ENCODE data around the gene MYO1H. TPM values are rescaled to one million over a fixed set of nuclear protein-coding genes. Genes with fewer than 3 reads are reported as not detected.

The MYO1H gene
- total RNA-seq, 3 donors from 2014 or later (not counting 1 experiment from before 2014, with no cell fraction given), result not detected

DNA sequence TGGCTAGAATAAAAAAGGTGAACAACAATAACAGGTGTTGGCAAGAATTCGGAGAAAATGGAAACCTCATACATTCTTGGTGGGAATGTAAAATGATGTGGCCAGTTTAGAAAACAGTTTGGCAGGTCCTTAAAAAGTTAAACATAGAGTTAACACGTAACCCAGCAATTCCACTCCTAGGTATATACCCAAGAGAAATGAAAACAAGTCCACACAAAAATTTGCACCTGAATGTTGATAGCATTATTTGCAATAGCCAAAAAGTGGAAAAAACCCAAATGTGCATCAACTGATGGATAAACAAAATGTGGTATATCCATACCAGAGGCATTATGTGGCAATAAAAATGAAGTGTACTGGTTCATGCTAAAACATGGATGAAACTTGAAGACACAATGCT is 2.3 kb upstream of the MYO1H start:
- WGBS (ENCODE audit: insufficient coverage), result 78% methylated on average over 1 of the region's 2 CpGs
- no peaks in the 10 kb centered on the region for H3K36me3 ChIP-seq (ENCODE audit: control insufficient read depth, insufficient read depth, low read length)
- H3K27ac Mint-ChIP-seq, result no peak overlapping the region
- no peaks in the 10 kb centered on the region for H3K36me3 Mint-ChIP-seq
- no peaks in the 10 kb centered on the region for H3K9me3 ChIP-seq (ENCODE audit: control insufficient read depth, insufficient read depth, low read length)
- ATAC-seq (no peak), DNase-seq (no peak)
- H3K4me1 Mint-ChIP-seq, result no peaks in the 10 kb centered on the region
- H3K4me3 ChIP-seq (ENCODE audit: low read length), result no peak overlapping the region
- TF ChIP-seq, protein P1, sequence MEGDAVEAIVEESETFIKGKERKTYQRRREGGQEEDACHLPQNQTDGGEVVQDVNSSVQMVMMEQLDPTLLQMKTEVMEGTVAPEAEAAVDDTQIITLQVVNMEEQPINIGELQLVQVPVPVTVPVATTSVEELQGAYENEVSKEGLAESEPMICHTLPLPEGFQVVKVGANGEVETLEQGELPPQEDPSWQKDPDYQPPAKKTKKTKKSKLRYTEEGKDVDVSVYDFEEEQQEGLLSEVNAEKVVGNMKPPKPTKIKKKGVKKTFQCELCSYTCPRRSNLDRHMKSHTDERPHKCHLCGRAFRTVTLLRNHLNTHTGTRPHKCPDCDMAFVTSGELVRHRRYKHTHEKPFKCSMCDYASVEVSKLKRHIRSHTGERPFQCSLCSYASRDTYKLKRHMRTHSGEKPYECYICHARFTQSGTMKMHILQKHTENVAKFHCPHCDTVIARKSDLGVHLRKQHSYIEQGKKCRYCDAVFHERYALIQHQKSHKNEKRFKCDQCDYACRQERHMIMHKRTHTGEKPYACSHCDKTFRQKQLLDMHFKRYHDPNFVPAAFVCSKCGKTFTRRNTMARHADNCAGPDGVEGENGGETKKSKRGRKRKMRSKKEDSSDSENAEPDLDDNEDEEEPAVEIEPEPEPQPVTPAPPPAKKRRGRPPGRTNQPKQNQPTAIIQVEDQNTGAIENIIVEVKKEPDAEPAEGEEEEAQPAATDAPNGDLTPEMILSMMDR (IDR thresholded peaks at IDR 0.05), result no peak
- no peak overlapping the region for H3K27ac ChIP-seq (ENCODE audit: low read length)
- H3K4me3 Mint-ChIP-seq, result no peak overlapping the region
- H3K9me3 Mint-ChIP-seq, result no peaks in the 10 kb centered on the region
- H3K27me3 Mint-ChIP-seq (ENCODE audit: low read depth in 2 of 2), result peaks cover 4 to 21% of the 10 kb centered on the region in 2 donors
- H3K4me1 ChIP-seq (ENCODE audit: control insufficient read depth, insufficient read depth, low read length), result no peaks in the 10 kb centered on the region
- intact Hi-C loops (cut with micrococcal nuclease), result loop anchor here (5.0 kb wide), 1 partner anchor 47 kb away; no protein-coding TSS in a partner anchor
- no peaks in the 10 kb centered on the region for H3K27me3 ChIP-seq (ENCODE audit: control insufficient read depth, insufficient read depth, low read length)

DNA sequence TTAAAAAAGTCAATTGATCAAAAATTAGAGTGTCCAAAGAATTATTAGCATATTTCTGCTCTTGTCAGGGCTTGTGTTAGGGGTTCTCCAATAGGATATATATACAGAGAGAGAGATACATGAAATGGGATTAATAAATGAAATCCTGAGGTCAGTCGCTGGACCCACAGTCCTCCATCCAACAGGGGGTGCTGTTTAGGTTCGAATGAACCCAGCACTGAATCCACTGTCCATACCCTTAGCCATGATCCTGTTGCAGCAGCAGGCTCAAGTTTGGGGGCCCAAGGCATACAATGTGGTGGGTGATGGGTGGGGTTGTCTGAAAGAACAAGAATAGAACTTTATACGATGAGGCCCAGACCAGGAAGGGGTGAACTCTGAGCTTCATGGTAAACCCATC is 780 bp upstream of the MYO1H start:
- Mint-ChIP-seq H3K27me3 (ENCODE audit: low read depth in 2 of 2) (peaks cover 4 to 21% of the 10 kb centered on the region in 2 donors), H3K27ac (no peak overlapping the region), H3K9me3 (no peaks in the 10 kb centered on the region), H3K4me3 (no peak overlapping the region), H3K36me3 (no peaks in the 10 kb centered on the region), H3K4me1 (no peaks in the 10 kb centered on the region)
- WGBS (ENCODE audit: insufficient coverage), result 86% methylated on average over 3 of the region's 3 CpGs
- peak in 1 of 3 donors; percentile 44 for ATAC-seq
- H3K27me3 ChIP-seq (ENCODE audit: control insufficient read depth, insufficient read depth, low read length), result no peaks in the 10 kb centered on the region
- TF ChIP-seq, protein P1 (IDR thresholded peaks at IDR 0.05), result no peak
- H3K36me3 ChIP-seq (ENCODE audit: control insufficient read depth, insufficient read depth, low read length), result no peaks in the 10 kb centered on the region
- no peaks in the 10 kb centered on the region for H3K9me3 ChIP-seq (ENCODE audit: control insufficient read depth, insufficient read depth, low read length)
- intact Hi-C loops (cut with micrococcal nuclease), result loop anchor here (5.0 kb wide), 1 partner anchor 45 kb away; no protein-coding TSS in a partner anchor
- DNase-seq, result no peak
- H3K4me3 ChIP-seq (ENCODE audit: low read length), result no peak overlapping the region
- no peak overlapping the region for H3K27ac ChIP-seq (ENCODE audit: low read length)
- no peaks in the 10 kb centered on the region for H3K4me1 ChIP-seq (ENCODE audit: control insufficient read depth, insufficient read depth, low read length)

DNA sequence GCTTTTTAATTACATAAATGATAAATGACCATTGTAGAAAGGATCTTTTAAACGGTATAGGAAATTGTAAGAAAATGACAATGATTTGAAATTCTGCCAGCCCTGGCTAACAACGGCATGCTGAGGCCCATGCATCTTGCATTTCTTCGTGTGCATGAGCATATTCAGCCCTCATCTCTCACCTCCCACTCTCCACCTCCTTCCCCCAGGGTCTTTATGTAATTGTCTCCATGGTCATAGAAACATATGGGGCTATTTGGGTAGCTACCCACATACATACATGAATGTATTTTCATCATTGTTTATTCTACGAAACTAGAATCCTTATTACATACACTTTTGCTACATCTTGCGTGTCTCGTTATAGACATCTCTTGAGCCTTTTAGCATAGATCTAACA is 4.5 kb downstream of the MYO1H start:
- H3K9me3 ChIP-seq (ENCODE audit: control insufficient read depth, insufficient read depth, low read length), result no peaks in the 10 kb centered on the region
- no peaks in the 10 kb centered on the region for H3K36me3 ChIP-seq (ENCODE audit: control insufficient read depth, insufficient read depth, low read length)
- H3K9me3 Mint-ChIP-seq, result no peaks in the 10 kb centered on the region
- H3K27me3 ChIP-seq (ENCODE audit: control insufficient read depth, insufficient read depth, low read length), result no peaks in the 10 kb centered on the region
- no peaks in the 10 kb centered on the region for H3K4me1 Mint-ChIP-seq
- no peak overlapping the region for H3K4me3 Mint-ChIP-seq
- TF ChIP-seq, protein P1 (IDR thresholded peaks at IDR 0.05), result no peak
- no peak overlapping the region for H3K27ac Mint-ChIP-seq
- intact Hi-C loops (cut with micrococcal nuclease), result no loop called here
- H3K27ac ChIP-seq (ENCODE audit: low read length), result no peak overlapping the region
- H3K4me1 ChIP-seq (ENCODE audit: control insufficient read depth, insufficient read depth, low read length), result no peaks in the 10 kb centered on the region
- DNase-seq (no peak), ATAC-seq (no peak)
- H3K4me3 ChIP-seq (ENCODE audit: low read length), result no peak overlapping the region
- peaks cover 9 to 21% of the 10 kb centered on the region in 2 donors for H3K27me3 Mint-ChIP-seq (ENCODE audit: low read depth in 2 of 2)
- H3K36me3 Mint-ChIP-seq, result no peaks in the 10 kb centered on the region
- 74% methylated on average over 4 of the region's 6 CpGs for WGBS (ENCODE audit: insufficient coverage)

DNA sequence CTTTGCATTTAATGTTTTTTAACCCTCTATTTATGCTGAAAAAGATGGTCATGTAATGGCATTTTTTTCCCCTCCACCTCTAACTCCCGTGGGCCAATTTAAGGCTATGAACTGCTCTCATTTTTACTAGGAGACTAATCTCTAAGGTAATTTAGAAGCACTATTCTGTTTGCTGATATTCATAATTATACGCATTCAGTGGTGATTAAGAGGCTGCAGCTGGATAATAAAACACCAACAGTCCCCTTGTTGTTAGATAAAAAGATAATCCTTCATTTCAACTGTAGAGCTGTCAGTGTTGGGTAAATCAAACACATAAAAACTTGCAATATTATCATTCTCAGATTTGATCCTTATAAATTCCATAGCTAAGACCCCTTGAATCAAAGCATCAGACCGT is 8.9 kb downstream of the MYO1H start:
- TF ChIP-seq, protein P1 (IDR thresholded peaks at IDR 0.05), result no peak
- no peaks in the 10 kb centered on the region for H3K36me3 Mint-ChIP-seq
- intact Hi-C loops (cut with micrococcal nuclease), result no loop called here
- WGBS (ENCODE audit: insufficient coverage), result 89% methylated on average over 2 of the region's 3 CpGs
- H3K27ac ChIP-seq (ENCODE audit: low read length), result no peak overlapping the region
- no peaks in the 10 kb centered on the region for H3K36me3 ChIP-seq (ENCODE audit: control insufficient read depth, insufficient read depth, low read length)
- ATAC-seq (no peak), DNase-seq (no peak)
- H3K9me3 Mint-ChIP-seq, result no peaks in the 10 kb centered on the region
- H3K4me1 ChIP-seq (ENCODE audit: control insufficient read depth, insufficient read depth, low read length), result no peaks in the 10 kb centered on the region
- H3K27ac Mint-ChIP-seq, result no peak overlapping the region
- peaks cover 0 to 7% of the 10 kb centered on the region in 2 donors for H3K4me1 Mint-ChIP-seq
- H3K9me3 ChIP-seq (ENCODE audit: control insufficient read depth, insufficient read depth, low read length), result no peaks in the 10 kb centered on the region
- H3K4me3 Mint-ChIP-seq, result no peak overlapping the region
- H3K27me3 Mint-ChIP-seq (ENCODE audit: low read depth in 2 of 2), result peaks cover 10 to 39% of the 10 kb centered on the region in 2 donors
- H3K4me3 ChIP-seq (ENCODE audit: low read length), result no peak overlapping the region
- no peaks in the 10 kb centered on the region for H3K27me3 ChIP-seq (ENCODE audit: control insufficient read depth, insufficient read depth, low read length)

Measured in natural killer cell (primary cell).